C4-2B (cell line): Measurements from ENCODE around the gene RIT1.
A peak's percentile ranks its signal among the peaks of the same experiment; 100 is the strongest.

ENCODE experiments used
- H3K27ac ChIP-seq: fragments of 450-650 bp; 2 replicates; pipeline ENCODE4 v1.5.1; 2017
- ZFX ChIP-seq: fragments of 450-650 bp; IDR thresholded peaks from 2 replicates; pipeline ENCODE4 v1.6.1; 2017
- TF ChIP-seq, protein P1 (sequence below): fragments of 450-650 bp; conservative IDR thresholded peaks from 2 replicates; pipeline ENCODE4 v1.5.1; 2017; ENCODE audit warnings: mild to moderate bottlenecking

The RIT1 gene

GRCh38 chr1:155918660-155919059, 7.5 kb upstream of the RIT1 start:
- TF ChIP-seq ZFX: no peak
- TF ChIP-seq, protein P1, sequence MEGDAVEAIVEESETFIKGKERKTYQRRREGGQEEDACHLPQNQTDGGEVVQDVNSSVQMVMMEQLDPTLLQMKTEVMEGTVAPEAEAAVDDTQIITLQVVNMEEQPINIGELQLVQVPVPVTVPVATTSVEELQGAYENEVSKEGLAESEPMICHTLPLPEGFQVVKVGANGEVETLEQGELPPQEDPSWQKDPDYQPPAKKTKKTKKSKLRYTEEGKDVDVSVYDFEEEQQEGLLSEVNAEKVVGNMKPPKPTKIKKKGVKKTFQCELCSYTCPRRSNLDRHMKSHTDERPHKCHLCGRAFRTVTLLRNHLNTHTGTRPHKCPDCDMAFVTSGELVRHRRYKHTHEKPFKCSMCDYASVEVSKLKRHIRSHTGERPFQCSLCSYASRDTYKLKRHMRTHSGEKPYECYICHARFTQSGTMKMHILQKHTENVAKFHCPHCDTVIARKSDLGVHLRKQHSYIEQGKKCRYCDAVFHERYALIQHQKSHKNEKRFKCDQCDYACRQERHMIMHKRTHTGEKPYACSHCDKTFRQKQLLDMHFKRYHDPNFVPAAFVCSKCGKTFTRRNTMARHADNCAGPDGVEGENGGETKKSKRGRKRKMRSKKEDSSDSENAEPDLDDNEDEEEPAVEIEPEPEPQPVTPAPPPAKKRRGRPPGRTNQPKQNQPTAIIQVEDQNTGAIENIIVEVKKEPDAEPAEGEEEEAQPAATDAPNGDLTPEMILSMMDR: no peak
- H3K27ac ChIP-seq: no peak overlapping the region

DNA sequence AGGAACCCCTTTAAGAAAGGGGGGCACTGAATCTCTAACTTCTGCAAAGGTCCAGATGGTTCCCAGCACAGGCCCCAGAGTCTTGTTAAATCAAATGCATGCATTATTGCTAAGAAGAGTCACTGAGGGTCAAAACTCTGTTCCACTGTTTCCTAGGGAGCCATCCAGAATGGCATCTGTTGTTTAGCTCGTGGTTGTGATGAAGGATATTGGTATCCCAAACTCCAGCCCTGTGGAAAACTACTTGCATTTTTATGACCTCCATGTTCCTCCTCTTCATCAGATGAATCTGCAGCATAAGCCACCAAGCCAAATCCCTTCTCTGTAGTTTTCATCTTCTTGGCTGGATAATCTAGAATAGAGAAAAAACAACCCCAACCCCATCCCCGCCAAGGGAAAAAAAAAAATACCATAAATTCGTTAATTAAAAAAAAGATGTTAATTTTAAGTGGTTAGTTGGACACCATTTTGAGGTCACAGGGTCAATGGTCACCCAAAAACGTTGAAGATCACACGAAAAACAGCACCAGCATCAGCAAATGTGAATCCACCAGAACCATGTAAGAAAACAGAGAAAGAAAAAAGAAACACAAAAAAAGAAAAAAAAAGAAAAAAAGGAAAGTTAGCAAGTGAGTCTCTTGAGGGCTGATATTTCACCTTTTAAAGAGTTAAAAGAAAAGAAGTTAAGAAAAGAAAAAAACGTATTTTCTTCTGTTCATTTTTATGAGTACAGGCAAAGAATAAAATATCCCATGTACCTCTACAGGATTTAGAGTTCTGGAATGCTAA, 3.0 kb upstream of the RIT1 start:
- TF ChIP-seq ZFX: no peak
- TF ChIP-seq, protein P1: no peak

GRCh38 chr1:155912056-155912536, 947 bp upstream of the RIT1 start:
- TF ChIP-seq, protein P1: no peak
- TF ChIP-seq ZFX: no peak
- no peak overlapping the region; the same call in 1 of the 2 replicates for H3K27ac ChIP-seq

More for the DNA sequence above, 3.0 kb upstream of the RIT1 start:
- H3K27ac ChIP-seq: no peak overlapping the region

DNA sequence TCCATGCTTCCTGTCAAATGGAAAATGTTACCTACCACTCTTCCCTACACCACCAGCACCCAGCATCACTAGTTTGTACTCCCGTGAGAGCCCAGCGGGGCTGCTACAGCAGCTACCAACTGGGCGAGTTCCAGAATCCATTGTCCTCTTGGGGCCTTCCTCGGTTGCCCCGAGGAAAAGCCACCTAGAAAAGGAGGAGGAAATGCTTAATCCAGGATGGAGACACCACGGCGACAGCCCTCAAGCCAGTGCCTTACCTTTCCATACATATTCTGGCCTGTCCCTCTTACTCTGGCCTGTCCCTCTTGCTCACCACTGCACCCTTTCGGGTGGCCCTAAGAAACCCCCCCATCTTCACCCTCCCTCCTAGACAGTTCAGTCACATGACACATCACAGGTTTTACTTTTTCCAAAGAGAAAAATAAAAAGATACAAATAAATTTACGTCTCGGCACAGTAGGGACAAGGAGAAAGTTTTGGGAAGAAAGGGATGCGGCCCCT, 478 bp downstream of the RIT1 start:
- peak overlapping the region; percentile 67 for H3K27ac ChIP-seq
- no peak for TF ChIP-seq ZFX
- TF ChIP-seq, protein P1: no peak

DNA sequence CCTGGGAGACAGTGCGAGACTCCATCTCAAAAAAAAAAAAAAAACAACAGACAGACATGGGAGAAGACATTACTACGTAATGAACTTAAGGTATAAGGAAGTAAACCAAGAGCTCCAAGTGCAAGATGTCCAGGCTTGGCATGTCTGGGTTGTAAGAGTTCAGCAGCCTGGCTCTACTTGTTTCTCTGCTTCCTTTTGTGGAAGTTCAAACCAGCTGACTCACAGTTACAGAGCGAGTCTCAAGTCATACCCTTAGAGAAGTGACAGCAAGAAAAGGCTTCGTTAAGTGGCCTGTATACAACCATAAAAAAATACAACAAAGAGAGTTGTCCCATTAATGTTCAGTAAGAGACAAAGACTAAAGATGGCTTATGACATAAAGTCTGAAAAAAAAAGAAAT, 1.3 kb downstream of the RIT1 start:
- H3K27ac ChIP-seq: peak overlapping the region; percentile 40
- no peak for TF ChIP-seq ZFX
- TF ChIP-seq, protein P1: no peak

DNA sequence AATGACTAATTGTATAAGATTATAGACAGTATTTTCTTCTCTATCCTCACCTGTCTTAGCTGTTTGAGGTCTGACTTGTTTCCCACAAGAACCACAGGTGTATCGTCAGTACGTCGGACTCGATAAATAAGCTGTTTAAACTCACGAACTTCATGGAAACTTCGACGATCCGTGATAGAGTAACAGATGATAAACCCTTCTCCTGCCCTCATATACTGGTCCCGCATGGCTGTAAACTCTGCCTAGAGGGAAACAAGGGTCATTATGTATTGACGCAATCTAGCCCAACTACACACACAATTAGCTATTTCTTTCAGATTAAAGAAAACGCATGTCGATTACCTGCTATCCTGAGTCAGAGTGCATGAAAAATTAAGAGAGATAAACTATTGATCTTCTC, 6.9 kb downstream of the RIT1 start:
- TF ChIP-seq ZFX: no peak
- TF ChIP-seq, protein P1: no peak
- H3K27ac ChIP-seq: no peak overlapping the region

- TF ChIP-seq ZFX: no peak
- TF ChIP-seq, protein P1: no peak
- H3K27ac ChIP-seq: no peak overlapping the region
Measured at GRCh38 chr1:155900161-155900560, 11.0 kb downstream of the RIT1 start.
